ENCODE results near the gene DCLRE1A.
"Not testable (repeated sequence)": the region's sequence is repeated elsewhere in the genome, so short reads cannot be mapped to it uniquely, and the experiment has no call there.

The DCLRE1A gene

GRCh38 chr10:113858541-113858940 lies 4.7 kb upstream of the DCLRE1A start:
- no peak for DNase-seq (ENCODE audit: low read depth in 2 of 2)

- DNase-seq (ENCODE audit: low read depth in 2 of 2): no peak
Measured at GRCh38 chr10:113857210-113857609, 3.3 kb upstream of the DCLRE1A start.

- no peak for DNase-seq (ENCODE audit: low read depth in 2 of 2)
Measured at GRCh38 chr10:113856563-113856962, 2.7 kb upstream of the DCLRE1A start.

GRCh38 chr10:113854761-113855588 lies 1.1 kb upstream of the DCLRE1A start:
- DNase-seq (ENCODE audit: low read depth in 2 of 2): peak in 1 of 2 experiments; percentile 8

GRCh38 chr10:113853578-113854012 lies 287 bp downstream of the DCLRE1A start:
- DNase-seq (ENCODE audit: low read depth in 2 of 2): no peak

- no peak for DNase-seq (ENCODE audit: low read depth in 2 of 2)
Measured at GRCh38 chr10:113849946-113850345, 3.9 kb downstream of the DCLRE1A start.

GRCh38 chr10:113849140-113849803 lies 4.6 kb downstream of the DCLRE1A start:
- no peak for DNase-seq (ENCODE audit: low read depth in 2 of 2)

- DNase-seq (ENCODE audit: low read depth in 2 of 2): no peak
Measured at GRCh38 chr10:113846036-113846435, 7.8 kb downstream of the DCLRE1A start.

GRCh38 chr10:113843972-113844485 lies 9.9 kb downstream of the DCLRE1A start:
- no peak for DNase-seq (ENCODE audit: low read depth in 2 of 2)

GRCh38 chr10:113842171-113842570 lies 11.7 kb downstream of the DCLRE1A start:
- DNase-seq (ENCODE audit: low read depth in 2 of 2): no peak

- not testable (repeated sequence) for DNase-seq (ENCODE audit: low read depth in 2 of 2)
Measured at GRCh38 chr10:113828567-113828966, 25.3 kb downstream of the DCLRE1A start.

GRCh38 chr10:113825791-113826190 lies 28.1 kb downstream of the DCLRE1A start:
- no peak for DNase-seq (ENCODE audit: low read depth in 2 of 2)

GRCh38 chr10:113823389-113823788 lies 30.5 kb downstream of the DCLRE1A start:
- DNase-seq (ENCODE audit: low read depth in 2 of 2): no peak

GRCh38 chr10:113822174-113822573 lies 31.7 kb downstream of the DCLRE1A start:
- DNase-seq (ENCODE audit: low read depth in 2 of 2): no peak

- not testable (repeated sequence) for DNase-seq (ENCODE audit: low read depth in 2 of 2)
Measured at GRCh38 chr10:113821306-113821705, 32.6 kb downstream of the DCLRE1A start.

GRCh38 chr10:113820507-113820906 lies 33.4 kb downstream of the DCLRE1A start:
- no peak for DNase-seq (ENCODE audit: low read depth in 2 of 2)

GRCh38 chr10:113819989-113820388 lies 33.9 kb downstream of the DCLRE1A start:
- no peak for DNase-seq (ENCODE audit: low read depth in 2 of 2)

- DNase-seq (ENCODE audit: low read depth in 2 of 2): not testable (repeated sequence)
Measured at GRCh38 chr10:113814700-113815099, 39.2 kb downstream of the DCLRE1A start.

GRCh38 chr10:113808168-113808567 lies 45.7 kb downstream of the DCLRE1A start:
- DNase-seq (ENCODE audit: low read depth in 2 of 2): no peak

GRCh38 chr10:113806503-113806902 lies 47.4 kb downstream of the DCLRE1A start:
- DNase-seq (ENCODE audit: low read depth in 2 of 2): no peak

GRCh38 chr10:113802997-113803396 lies 50.9 kb downstream of the DCLRE1A start:
- no peak for DNase-seq (ENCODE audit: low read depth in 2 of 2)

- DNase-seq (ENCODE audit: low read depth in 2 of 2): no peak
Measured at GRCh38 chr10:113801569-113801968, 52.3 kb downstream of the DCLRE1A start.

GRCh38 chr10:113791691-113792090 lies 62.2 kb downstream of the DCLRE1A start:
- no peak for DNase-seq (ENCODE audit: low read depth in 2 of 2)

Data from fibroblast of skin of left quadriceps (primary cell).